GM19463 (cell line): Measurements from ENCODE around the gene DOCK6.

Experiments used
- ATAC-seq: cut with Tn5 transposase; IDR thresholded peaks from one replicate; pipeline ENCODE4 v1.9.1; 2021; ENCODE audit warnings: mild to moderate bottlenecking, moderate library complexity; ENCODE audit not compliant: unreplicated experiment

Gene DOCK6

GRCh38 chr19:11151181-11151580, 111.1 kb downstream of the DOCK6 start:
- no peak for ATAC-seq
